HepG2 (cell line): Measurements from ENCODE around the gene ASTN2. TPM values are rescaled to one million over a fixed set of nuclear protein-coding genes. Genes with fewer than 3 reads are reported as not detected.

ENCODE experiments used
- ATAC-seq: fragments of 200-7000 bp; cut with Tn5 transposase; 3 replicates; pipeline ENCODE4 v1.9.1; 2020; ENCODE audit warnings: mild to moderate bottlenecking, moderate library complexity
- BruUV-seq: library from RNA; stranded (reverse); fragments of 400-500 nt; replicated peaks from 2 replicates; lab custom pipeline; 2021; lab: Mats Ljungman, UMichigan
- CTCF ChIA-PET: fragments of 300-600 bp; formaldehyde crosslinking; extraction: SDS; loops from one replicate; lab custom pipeline; 2021; ENCODE audit warnings: low total read pairs, inconsistent platforms, low intra/inter-chr PET ratio; lab: Yijun Ruan, JAX
- POLR2A ChIA-PET: fragments of 350-600 bp; sonication (Branson Sonifier 250); formaldehyde crosslinking; loops from one replicate; lab custom pipeline; 2020; ENCODE audit warnings: antibody characterized with exemption, inconsistent platforms; lab: Yijun Ruan, JAX
- DNase-seq: peaks from one replicate; pipeline ENCODE4 v3.0.0-alpha.2; 2015; ENCODE audit warnings: low spot score
- FAIRE-seq: peaks from 3 replicates; lab custom pipeline; 2011; peaks lifted over from hg19 to GRCh38; lab: Jason Lieb, UNC
- H2AFZ ChIP-seq: one replicate; pipeline ENCODE4 v1.6.1; 2011; ENCODE audit warnings: low read length, inconsistent platforms
- H3K27ac ChIP-seq: fragments of 300-600 bp; 3 replicates; pipeline ENCODE4 v1.8.0; 2011; ENCODE audit warnings: mixed run types, mild to moderate bottlenecking, mixed read lengths, low read length, inconsistent platforms; ENCODE audit not compliant: insufficient read depth; ENCODE audit errors: extremely low read length
- H3K27me3 ChIP-seq, 2 experiments: fragments of 200-600 bp in 1 of 2; 2 replicates in 1 of 2; 3 replicates in 1 of 2; pipeline versions ENCODE4 v1.6.0 to v1.8.0; 2011; ENCODE audit warnings: low read length in 2 of 2, mild to moderate bottlenecking in 2 of 2, moderate library complexity in 2 of 2, inconsistent platforms in 1 of 2; ENCODE audit not compliant: insufficient read depth in 2 of 2, control insufficient read depth in 1 of 2
- H3K36me3 ChIP-seq, 2 experiments: fragments of 200-600 bp in 1 of 2; replicated peaks in 1 of 2; 2 replicates in 1 of 2; 3 replicates in 1 of 2; pipeline versions ENCODE4 v1.5.1 to v1.8.0; 2011; ENCODE audit warnings: low read length in 2 of 2, inconsistent platforms in 1 of 2; ENCODE audit not compliant: insufficient read depth in 2 of 2, control insufficient read depth in 1 of 2
- H3K4me1 ChIP-seq: 2 replicates; pipeline ENCODE4 v1.5.1; 2012; ENCODE audit warnings: low read length, inconsistent platforms; ENCODE audit not compliant: insufficient read depth
- H3K4me2 ChIP-seq: 2 replicates; pipeline ENCODE4 v1.6.0; 2011; ENCODE audit warnings: low read depth, low read length, inconsistent platforms
- H3K4me3 ChIP-seq, 3 experiments: fragments of 200-600 bp in 1 of 3; sonication (generic), shearing (Covaris generic) in 1 of 3; replicated peaks in 1 of 3; 2 replicates each; pipeline ENCODE4 v1.5.1; 2011 to 2016; ENCODE audit warnings: low read length in 3 of 3, inconsistent platforms in 2 of 3, low read depth in 2 of 3, mild to moderate bottlenecking in 2 of 3, control low read depth in 1 of 3, mixed read lengths in 1 of 3; ENCODE audit not compliant: insufficient read depth in 1 of 3
- H3K79me2 ChIP-seq: one replicate; pipeline ENCODE4 v1.6.1; 2011; ENCODE audit warnings: low read length, inconsistent platforms; ENCODE audit not compliant: insufficient read depth
- H3K9ac ChIP-seq: 2 replicates; pipeline ENCODE4 v1.6.0; 2011; ENCODE audit warnings: mild to moderate bottlenecking, low read depth, low read length, inconsistent platforms; ENCODE audit not compliant: insufficient read depth
- H3K9me3 ChIP-seq: 2 replicates; pipeline ENCODE4 v1.5.1; 2012; ENCODE audit warnings: mild to moderate bottlenecking, low read length
- H4K20me1 ChIP-seq: 2 replicates; pipeline ENCODE4 v1.6.0; 2011; ENCODE audit warnings: inconsistent platforms, mild to moderate bottlenecking, low read length, moderate library complexity; ENCODE audit not compliant: insufficient read depth
- ARHGAP35 ChIP-seq: sonication (generic); formaldehyde crosslinking; IDR thresholded peaks from 2 replicates; pipeline ENCODE4 v1.9.0; 2022; ENCODE audit warnings: mild to moderate bottlenecking, inconsistent platforms, moderate library complexity, missing genetic modification reagents, borderline replicate concordance
- CHD2 ChIP-seq: IDR thresholded peaks from 2 replicates; pipeline ENCODE4 v1.6.1; 2011; ENCODE audit warnings: low read depth, low read length, improper control_type of control experiment
- DPF2 ChIP-seq: sonication (generic); formaldehyde crosslinking; IDR thresholded peaks from 2 replicates; pipeline ENCODE4 v1.4.0; 2020; ENCODE audit warnings: mild to moderate bottlenecking, low read depth, missing genetic modification reagents, borderline replicate concordance
- FOXP1 ChIP-seq, 2 experiments: fragments of 450-650 bp in 1 of 2; IDR thresholded peaks; 2 replicates each; pipeline ENCODE4 v1.6.1; 2017 to 2018; ENCODE audit warnings: antibody characterized with exemption in 1 of 2
- HDAC2 ChIP-seq: sonication (generic); formaldehyde crosslinking; IDR thresholded peaks from 2 replicates; pipeline ENCODE4 v1.4.0; 2020; ENCODE audit warnings: missing genetic modification reagents
- KDM4B ChIP-seq: sonication (generic); formaldehyde crosslinking; IDR thresholded peaks from 2 replicates; pipeline ENCODE4 v1.4.0; 2020; ENCODE audit warnings: missing genetic modification reagents
- MAF1 ChIP-seq: sonication (generic); formaldehyde crosslinking; IDR thresholded peaks from 2 replicates; pipeline ENCODE4 v1.5.0; 2020; ENCODE audit warnings: missing genetic modification reagents, borderline replicate concordance
- MED13 ChIP-seq: sonication (generic); formaldehyde crosslinking; IDR thresholded peaks from 2 replicates; pipeline ENCODE4 v1.5.0; 2020; ENCODE audit warnings: missing genetic modification reagents
- PAX8 ChIP-seq: sonication (generic); formaldehyde crosslinking; IDR thresholded peaks from 2 replicates; pipeline ENCODE4 v1.8.0; 2022; ENCODE audit warnings: mild to moderate bottlenecking, missing genetic modification reagents, borderline replicate concordance
- RAD51 ChIP-seq: fragments of 450-650 bp; IDR thresholded peaks from 2 replicates; pipeline ENCODE4 v1.6.1; 2016; ENCODE audit warnings: borderline replicate concordance
- SKIL ChIP-seq: sonication (generic); formaldehyde crosslinking; IDR thresholded peaks from 2 replicates; pipeline ENCODE4 v1.8.0; 2022; ENCODE audit warnings: missing genetic modification reagents, mild to moderate bottlenecking, moderate library complexity, borderline replicate concordance
- SNAI1 ChIP-seq: sonication (generic); formaldehyde crosslinking; IDR thresholded peaks from 2 replicates; pipeline ENCODE4 v1.5.0; 2020; ENCODE audit warnings: mild to moderate bottlenecking, missing genetic modification reagents, borderline replicate concordance
- ZBTB7B ChIP-seq: sonication (generic); formaldehyde crosslinking; IDR thresholded peaks from 2 replicates; pipeline ENCODE4 v1.4.0; 2020; ENCODE audit warnings: missing genetic modification reagents
- ZC3H13 ChIP-seq: sonication (generic); formaldehyde crosslinking; IDR thresholded peaks from 2 replicates; pipeline ENCODE4 v1.8.1; 2023; ENCODE audit warnings: mild to moderate bottlenecking, missing genetic modification reagents, moderate library complexity
- ZNF446 ChIP-seq: sonication (generic); formaldehyde crosslinking; IDR thresholded peaks from 2 replicates; pipeline ENCODE4 v1.5.0; 2020; ENCODE audit warnings: mild to moderate bottlenecking, missing genetic modification reagents
- ZNF564 ChIP-seq: sonication (generic); formaldehyde crosslinking; IDR thresholded peaks from 2 replicates; pipeline ENCODE4 v1.8.1; 2023; ENCODE audit warnings: mild to moderate bottlenecking, missing genetic modification reagents
- ZNF644 ChIP-seq: IDR thresholded peaks from 2 replicates; pipeline ENCODE4 v1.6.1; 2016; ENCODE audit warnings: low read depth
- ZNF703 ChIP-seq: sonication (generic); formaldehyde crosslinking; IDR thresholded peaks from 2 replicates; pipeline ENCODE4 v1.5.1; 2020; ENCODE audit warnings: missing genetic modification reagents, mild to moderate bottlenecking, moderate library complexity, borderline replicate concordance
- ZNF775 ChIP-seq: sonication (generic); formaldehyde crosslinking; IDR thresholded peaks from 2 replicates; pipeline ENCODE4 v1.4.0; 2020; ENCODE audit warnings: missing genetic modification reagents, mild to moderate bottlenecking, moderate library complexity, borderline replicate concordance
- WGBS: methylation state at CpG from one replicate; pipeline ENCODE4 v1.1.6; 2017; ENCODE audit warnings: low lambda C conversion rate; 5-methylcytosine and 5-hydroxymethylcytosine counted together
- in situ Hi-C: cut with HindIII; loops from 2 replicates; pipeline ENCODE4 v1.10.0; 2017; ENCODE audit warnings: low pct_unique_long_range_greater_than_20kb; ENCODE audit not compliant: extremely low pct_ligation_motif_present
- intact Hi-C: fragments of 100-400 bp; cut with micrococcal nuclease; formaldehyde crosslinking; loops from one replicate; pipeline ENCODE4 v1.10.0; 2022; ENCODE audit not compliant: unreplicated experiment
- polyA plus RNA-seq, 8 experiments: library from polyadenylated mRNA; depleted of rRNA in 3 of 8; stranded (reverse) in 7 of 8; unstranded in 1 of 8; fragments of >200 nt; fragmentation: Illumina TruSeq in 4 of 8; extraction: Trizol in 4 of 8; gene quantifications; 2 replicates each; pipeline versions ENCODE4 v1.2.1 to v1.2.3, GENCODE V29; 2011 to 2016; ENCODE audit warnings: low read depth in 4 of 8, missing spikeins in 1 of 8, mixed read lengths in 1 of 8; ENCODE audit not compliant: insufficient read depth in 1 of 8
- total RNA-seq, 5 experiments: library from RNA; depleted of rRNA; stranded (reverse); fragments of >200 nt; fragmentation: Illumina TruSeq; extraction: Trizol; gene quantifications; 2 replicates each; pipeline ENCODE4 v1.2.3, GENCODE V29; 2016; ENCODE audit warnings: low read depth in 1 of 5

Gene ASTN2
- total and polyA plus RNA-seq, 2 of the 13 experiments (the other 11 are each of a cell fraction or from before 2014, with no cell fraction given), result 5.2 to 13.5 TPM

GRCh38 chr9:117149996-117150395 is 264.9 kb downstream of the ASTN2 start:
- Histone ChIP-seq H3K79me2 (no peaks in the 10 kb centered on the region), H3K9ac (no peak overlapping the region), H3K27ac (no peak overlapping the region), H3K27me3 (no peaks in the 10 kb centered on the region), H4K20me1 (no peaks in the 10 kb centered on the region), H3K4me3 (no peak overlapping the region), H3K4me1 (no peaks in the 10 kb centered on the region), H3K36me3 (no peaks in the 10 kb centered on the region), H2AFZ (no peak overlapping the region), H3K9me3 (no peaks in the 10 kb centered on the region), H3K4me2 (no peak overlapping the region)
- DNase-seq (no peak), ATAC-seq (no peak), FAIRE-seq (no peak)
- ChIA-PET POLR2A (no interaction called here), CTCF (no interaction called here)
- TF ChIP-seq MAF1 (CRISPR knock-in tag) (no peak), SKIL (CRISPR knock-in tag) (no peak), ZNF703 (CRISPR knock-in tag) (no peak), HDAC2 (CRISPR knock-in tag) (no peak)
- in situ Hi-C loops, result no loop called here
- WGBS, result 38% methylated on average over 4 of the region's 4 CpGs
- no TSS peak for BruUV-seq
- intact Hi-C loops, result no loop called here

GRCh38 chr9:117145811-117146490 is 268.9 kb downstream of the ASTN2 start:
- WGBS, result 0% methylated on average over 7 of the region's 7 CpGs
- no peak overlapping the region for H3K9ac ChIP-seq
- POLR2A ChIA-PET, result no interaction called here
- ATAC-seq (no peak), DNase-seq (no peak), FAIRE-seq (no peak)
- no peak overlapping the region for H3K27ac ChIP-seq
- H3K79me2 ChIP-seq, result no peaks in the 10 kb centered on the region
- CTCF ChIA-PET, result no interaction called here
- in situ Hi-C loops (no loop called here), intact Hi-C loops (no loop called here)
- H3K4me2 ChIP-seq, result no peak overlapping the region
- H3K36me3 ChIP-seq, result no peaks in the 10 kb centered on the region
- no peaks in the 10 kb centered on the region for H4K20me1 ChIP-seq
- H3K27me3 ChIP-seq, result no peaks in the 10 kb centered on the region
- H3K4me3 ChIP-seq, result no peak overlapping the region
- H3K9me3 ChIP-seq, result no peaks in the 10 kb centered on the region
- H2AFZ ChIP-seq, result no peak overlapping the region
- no TSS peak for BruUV-seq
- no peaks in the 10 kb centered on the region for H3K4me1 ChIP-seq
- TF ChIP-seq ZNF564 (CRISPR knock-in tag) (no peak), PAX8 (no peak), ZC3H13 (CRISPR knock-in tag) (no peak), DPF2 (CRISPR knock-in tag) (no peak), KDM4B (CRISPR knock-in tag) (no peak), CHD2 (no peak), ZBTB7B (CRISPR knock-in tag) (no peak), ZNF775 (CRISPR knock-in tag) (no peak), SNAI1 (CRISPR knock-in tag) (no peak), RAD51 (no peak), MED13 (CRISPR knock-in tag) (no peak), ZNF644 (CRISPR knock-in tag) (no peak), ZNF446 (CRISPR knock-in tag) (no peak), ARHGAP35 (CRISPR knock-in tag) (no peak), FOXP1 (IDR thresholded peaks at IDR 0.05) (no peak), FOXP1 (CRISPR knock-in tag; IDR thresholded peaks at IDR 0.05) (no peak)
